Naive thymus-derived CD4-positive, alpha-beta T cell (primary cell): ENCODE data around the gene RPL19. TPM values are rescaled to one million over a fixed set of nuclear protein-coding genes. Genes with fewer than 3 reads are reported as not detected.

Experiments
- ATAC-seq: fragments of 150-1000 bp; cut with Tn5 transposase; 2 replicates; pipeline ENCODE4 v1.10.0; 2021; ENCODE audit warnings: mild to moderate bottlenecking, moderate library complexity
- CTCF ChIA-PET: fragments of 350-600 bp; sonication (Branson Sonifier 250); formaldehyde crosslinking; loops from one replicate; lab custom pipeline; 2021; ENCODE audit warnings: antibody characterized with exemption; lab: Charles Lee
- POLR2A ChIA-PET: fragments of 350-600 bp; sonication (Branson Sonifier 250); formaldehyde crosslinking; loops from one replicate; lab custom pipeline; 2021; ENCODE audit warnings: antibody characterized with exemption, inconsistent platforms; lab: Charles Lee
- DNase-seq, 9 donors: peaks; one replicate each; pipeline versions ENCODE4 v3.0.0 to v3.0.0-alpha.2; 2020 to 2022; ENCODE audit warnings: mixed read lengths in 1 of 9
- H3K27ac ChIP-seq: one replicate; pipeline ENCODE4 v1.7.0; 2013; ENCODE audit warnings: mild to moderate bottlenecking, low read depth, low read length, moderate library complexity
- H3K27me3 ChIP-seq, 2 donors: one replicate each; pipeline ENCODE4 v1.7.0; 2013; ENCODE audit warnings: low read length in 2 of 2, mild to moderate bottlenecking in 2 of 2, moderate library complexity in 2 of 2; ENCODE audit not compliant: control insufficient read depth in 2 of 2, insufficient read depth in 2 of 2
- H3K36me3 ChIP-seq, 3 experiments: 1 replicate in 2 of 3; 2 replicates in 1 of 3; pipeline ENCODE4 v1.7.0; 2013; ENCODE audit warnings: low read length in 3 of 3, mild to moderate bottlenecking in 3 of 3, moderate library complexity in 1 of 3; ENCODE audit not compliant: insufficient read depth in 3 of 3, control insufficient read depth in 2 of 3
- H3K4me1 ChIP-seq, 2 donors: one replicate each; pipeline ENCODE4 v1.7.0; 2013; ENCODE audit warnings: low read length in 2 of 2, mild to moderate bottlenecking in 2 of 2, moderate library complexity in 1 of 2; ENCODE audit not compliant: control insufficient read depth in 2 of 2, insufficient read depth in 2 of 2
- H3K4me3 ChIP-seq: 2 replicates; pipeline ENCODE4 v1.7.0; 2013; ENCODE audit warnings: mild to moderate bottlenecking, low read length
- H3K9me3 ChIP-seq, 3 experiments: 1 replicate in 2 of 3; 2 replicates in 1 of 3; pipeline ENCODE4 v1.7.0; 2013; ENCODE audit warnings: low read length in 3 of 3; ENCODE audit not compliant: control insufficient read depth in 2 of 3
- H3K27ac Mint-ChIP-seq, 9 donors: one replicate each; pipeline ENCODE4 v1.8.0; 2020 to 2022; ENCODE audit warnings: mixed read lengths in 9 of 9, mild to moderate bottlenecking in 8 of 9, moderate library complexity in 5 of 9, inconsistent platforms in 2 of 9
- H3K27me3 Mint-ChIP-seq, 5 donors: one replicate each; pipeline ENCODE4 v1.8.0; 2021 to 2022; ENCODE audit warnings: mixed read lengths in 5 of 5, mild to moderate bottlenecking in 1 of 5
- H3K36me3 Mint-ChIP-seq, 5 donors: one replicate each; pipeline ENCODE4 v1.8.0; 2020 to 2022; ENCODE audit warnings: mixed read lengths in 5 of 5, mild to moderate bottlenecking in 3 of 5, inconsistent platforms in 1 of 5
- H3K4me1 Mint-ChIP-seq, 7 donors: one replicate each; pipeline ENCODE4 v1.8.0; 2020 to 2022; ENCODE audit warnings: mixed read lengths in 7 of 7, mild to moderate bottlenecking in 3 of 7, inconsistent platforms in 1 of 7
- H3K4me3 Mint-ChIP-seq, 10 donors: one replicate each; pipeline ENCODE4 v1.8.0; 2020 to 2022; ENCODE audit warnings: mild to moderate bottlenecking in 10 of 10, mixed read lengths in 10 of 10, moderate library complexity in 6 of 10, inconsistent platforms in 2 of 10
- H3K9me3 Mint-ChIP-seq, 11 donors: one replicate each; pipeline ENCODE4 v1.8.0; 2020 to 2022; ENCODE audit warnings: mixed read lengths in 11 of 11, mild to moderate bottlenecking in 4 of 11, inconsistent platforms in 1 of 11, moderate library complexity in 1 of 11
- intact Hi-C, 2 donors: fragments of 100-400 bp; cut with micrococcal nuclease; formaldehyde crosslinking; loops; one replicate each; pipeline ENCODE4 v1.15.1; 2023
- polyA plus RNA-seq, 2 donors: library from polyadenylated mRNA; unstranded; fragments of 300-500 nt; fragmentation: Illumina TruSeq; gene quantifications; one replicate each; pipeline ENCODE4 v1.2.3, GENCODE V29; 2021
- total RNA-seq, 6 experiments: library from RNA in 5 of 6; stranded (reverse) in 5 of 6; gene quantifications; 1 replicate in 5 of 6; 2 replicates in 1 of 6; pipeline ENCODE4 v1.2.3 and lab custom pipeline; 2021 to 2026

Gene RPL19
- total and polyA plus RNA-seq, 7 experiments from 2014 or later: 1,932 to 4,957 (median 3,802) TPM

GRCh38 chr17:39173526-39174274, 26.4 kb upstream of the RPL19 start:
- intact Hi-C loops: no loop called here
- peak overlapping the region in 5 of 9 donors; percentile 8 to 63 (median 45) for H3K27ac Mint-ChIP-seq
- POLR2A ChIA-PET: interaction anchor here (0.6 to 1.6 kb wide), 3 partner anchors 8 to 275 kb away, joined by 3 to 6 read pairs (median 3); no protein-coding TSS in a partner anchor

GRCh38 chr17:39174920-39175694, 25.0 kb upstream of the RPL19 start:
- H3K36me3 Mint-ChIP-seq: peaks cover 0 to 10% (median 0%) of the 10 kb centered on the region in 5 donors
- no peak overlapping the region for H3K4me3 ChIP-seq
- no peaks in the 10 kb centered on the region for H3K9me3 Mint-ChIP-seq
- ChIA-PET CTCF (interaction anchor here (0.7 to 6.7 kb wide), 21 partner anchors 8 to 291 kb away, joined by 3 to 81 read pairs (median 4); partner anchors contain the start of gene ARL5C), POLR2A (interaction anchor here (0.6 to 1.9 kb wide), 6 partner anchors 10 to 413 kb away, joined by 3 to 8 read pairs (median 4); partner anchors contain the start of gene RPL19)
- ATAC-seq (peak; percentile 93), DNase-seq (peak; percentile 64 to 80 (median 74))
- peaks cover 12 to 29% (median 20%) of the 10 kb centered on the region in 7 donors for H3K4me1 Mint-ChIP-seq
- no peaks in the 10 kb centered on the region for H3K27me3 Mint-ChIP-seq
- H3K4me1 ChIP-seq: peaks cover 0 to 8% of the 10 kb centered on the region in 2 donors
- intact Hi-C loops: loop anchor here (1.0 kb wide), 5 partner anchors 11 to 308 kb away; no protein-coding TSS in a partner anchor
- no peak overlapping the region for H3K4me3 Mint-ChIP-seq
- H3K27ac Mint-ChIP-seq: peak overlapping the region in 3 of 9 donors; percentile 24 to 78 (median 48)
- no peak overlapping the region for H3K27ac ChIP-seq
- H3K36me3 ChIP-seq: peaks cover 0 to 17% (median 0%) of the 10 kb centered on the region in 3 experiments
- H3K9me3 ChIP-seq: no peaks in the 10 kb centered on the region
- H3K27me3 ChIP-seq: no peaks in the 10 kb centered on the region

More at GRCh38 chr17:39173526-39174274, 26.4 kb upstream of the RPL19 start:
- Histone ChIP-seq H3K4me1 (peaks cover 0 to 8% of the 10 kb centered on the region in 2 donors), H3K4me3 (no peak overlapping the region), H3K9me3 (no peaks in the 10 kb centered on the region), H3K27ac (no peak overlapping the region), H3K36me3 (peaks cover 0 to 17% (median 0%) of the 10 kb centered on the region in 3 experiments), H3K27me3 (no peaks in the 10 kb centered on the region)
- Mint-ChIP-seq H3K4me3 (no peak overlapping the region), H3K36me3 (peaks cover 0 to 10% (median 0%) of the 10 kb centered on the region in 5 donors), H3K9me3 (peaks cover 0 to 2% (median 0%) of the 10 kb centered on the region in 11 donors), H3K4me1 (peaks cover 12 to 29% (median 20%) of the 10 kb centered on the region in 7 donors), H3K27me3 (peaks cover 0 to 7% (median 0%) of the 10 kb centered on the region in 5 donors)
- DNase-seq (no peak), ATAC-seq (no peak)
- CTCF ChIA-PET: interaction anchor here (0.7 to 6.7 kb wide), 12 partner anchors 7 to 473 kb away, joined by 3 to 81 read pairs (median 6); partner anchors contain the start of gene ARL5C

DNA sequence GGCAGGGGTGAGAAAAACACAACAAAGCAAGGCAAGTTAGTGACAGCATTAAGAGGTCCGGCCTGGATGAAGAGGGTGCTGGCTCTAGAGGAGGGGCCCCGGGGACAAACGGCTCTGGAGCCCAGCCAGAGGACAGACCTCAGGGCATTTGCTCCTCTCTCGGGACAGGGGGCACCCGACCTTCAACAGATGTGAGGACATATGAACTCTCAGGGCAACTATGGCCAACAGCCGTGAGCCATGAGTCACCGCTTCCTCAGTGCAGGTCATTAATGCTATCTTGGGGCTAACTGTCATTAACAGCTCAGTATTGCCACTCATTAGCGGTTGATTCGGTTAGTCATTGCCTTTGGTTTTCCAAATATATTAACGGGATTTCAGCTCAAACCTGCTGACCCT, 24.4 kb upstream of the RPL19 start:
- Mint-ChIP-seq H3K27me3 (no peaks in the 10 kb centered on the region), H3K4me3 (no peak overlapping the region), H3K27ac (no peak overlapping the region), H3K9me3 (no peaks in the 10 kb centered on the region), H3K36me3 (peaks cover 0 to 10% (median 0%) of the 10 kb centered on the region in 5 donors), H3K4me1 (peaks cover 12 to 29% (median 20%) of the 10 kb centered on the region in 7 donors)
- Histone ChIP-seq H3K9me3 (no peaks in the 10 kb centered on the region), H3K27me3 (no peaks in the 10 kb centered on the region), H3K4me3 (no peak overlapping the region), H3K36me3 (peaks cover 0 to 17% (median 0%) of the 10 kb centered on the region in 3 experiments), H3K27ac (no peak overlapping the region), H3K4me1 (peaks cover 0 to 8% of the 10 kb centered on the region in 2 donors)
- POLR2A ChIA-PET: interaction anchor here (1.3 to 1.9 kb wide), 2 partner anchors 20 to 24 kb away, joined by 3 to 8 read pairs; partner anchors contain the start of gene RPL19
- intact Hi-C loops: loop anchor here (1.0 kb wide), 5 partner anchors 11 to 308 kb away; no protein-coding TSS in a partner anchor
- CTCF ChIA-PET: interaction anchor here (0.7 to 6.7 kb wide), 10 partner anchors 13 to 197 kb away, joined by 3 to 81 read pairs (median 4); no protein-coding TSS in a partner anchor
- DNase-seq: no peak
- ATAC-seq: no peak

GRCh38 chr17:39177256-39177655, 22.8 kb upstream of the RPL19 start:
- CTCF ChIA-PET: interaction anchor here (1.0 to 6.7 kb wide), 3 partner anchors 24 to 194 kb away, joined by 3 to 81 read pairs (median 3); no protein-coding TSS in a partner anchor
- no peaks in the 10 kb centered on the region for H3K27me3 ChIP-seq
- Mint-ChIP-seq H3K27ac (peak overlapping the region in 1 of 9 donors; percentile 65), H3K9me3 (no peaks in the 10 kb centered on the region), H3K36me3 (peaks cover 0 to 10% (median 0%) of the 10 kb centered on the region in 5 donors), H3K4me1 (peaks cover 7 to 23% (median 18%) of the 10 kb centered on the region in 7 donors), H3K27me3 (no peaks in the 10 kb centered on the region), H3K4me3 (no peak overlapping the region)
- H3K9me3 ChIP-seq: no peaks in the 10 kb centered on the region
- H3K27ac ChIP-seq: no peak overlapping the region
- intact Hi-C loops: no loop called here
- no peak for DNase-seq
- peaks cover 0 to 8% of the 10 kb centered on the region in 2 donors for H3K4me1 ChIP-seq
- POLR2A ChIA-PET: no interaction called here
- H3K4me3 ChIP-seq: no peak overlapping the region
- no peak for ATAC-seq
- peaks cover 0 to 17% (median 0%) of the 10 kb centered on the region in 3 experiments for H3K36me3 ChIP-seq

DNA sequence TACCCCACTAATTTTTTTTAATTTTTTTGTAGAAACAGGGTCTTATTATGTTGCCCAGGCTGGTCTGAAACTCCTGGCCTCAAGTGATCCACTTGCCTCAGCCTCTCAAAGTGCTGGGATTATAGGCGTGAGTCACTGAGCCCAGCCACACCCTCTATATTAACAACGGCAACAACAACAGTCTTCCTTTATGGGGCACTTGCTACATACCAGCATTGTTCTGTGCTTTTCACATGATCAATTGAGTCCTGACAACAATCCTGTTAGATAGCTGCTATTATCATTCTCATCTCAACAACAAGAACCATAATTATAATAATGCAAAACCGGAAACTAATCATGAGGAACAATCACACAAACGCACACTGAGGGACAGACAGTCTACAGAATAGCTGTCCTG, 21.5 kb upstream of the RPL19 start:
- peaks cover 0 to 20% (median 0%) of the 10 kb centered on the region in 3 experiments for H3K36me3 ChIP-seq
- DNase-seq (no peak), ATAC-seq (no peak)
- H3K27ac ChIP-seq: no peak overlapping the region
- H3K9me3 ChIP-seq: no peaks in the 10 kb centered on the region
- ChIA-PET CTCF (interaction anchor here (0.6 to 6.7 kb wide), 6 partner anchors 12 to 1708 kb away, joined by 3 to 81 read pairs (median 3); partner anchors contain the start of gene ARL5C), POLR2A (no interaction called here)
- Mint-ChIP-seq H3K27ac (no peak overlapping the region), H3K4me1 (peaks cover 1 to 13% (median 5%) of the 10 kb centered on the region in 7 donors), H3K9me3 (no peaks in the 10 kb centered on the region), H3K36me3 (peaks cover 4 to 19% (median 9%) of the 10 kb centered on the region in 5 donors), H3K4me3 (no peak overlapping the region), H3K27me3 (no peaks in the 10 kb centered on the region)
- peaks cover 0 to under 1% of the 10 kb centered on the region in 2 donors for H3K4me1 ChIP-seq
- no peaks in the 10 kb centered on the region for H3K27me3 ChIP-seq
- H3K4me3 ChIP-seq: no peak overlapping the region
- intact Hi-C loops: no loop called here

- Histone ChIP-seq H3K4me1 (no peaks in the 10 kb centered on the region), H3K27me3 (no peaks in the 10 kb centered on the region), H3K27ac (no peak overlapping the region), H3K4me3 (no peak overlapping the region), H3K36me3 (peaks cover 0 to 44% (median 0%) of the 10 kb centered on the region in 3 experiments), H3K9me3 (no peaks in the 10 kb centered on the region)
- Mint-ChIP-seq H3K4me3 (no peak overlapping the region), H3K27me3 (no peaks in the 10 kb centered on the region), H3K27ac (no peak overlapping the region), H3K4me1 (peaks cover 0 to 5% (median 0%) of the 10 kb centered on the region in 7 donors), H3K36me3 (peaks cover 5 to 27% (median 11%) of the 10 kb centered on the region in 5 donors), H3K9me3 (no peaks in the 10 kb centered on the region)
- ATAC-seq (no peak), DNase-seq (no peak)
- CTCF ChIA-PET: no interaction called here
- POLR2A ChIA-PET: no interaction called here
- intact Hi-C loops: no loop called here
Observed at GRCh38 chr17:39181303-39181702, 18.8 kb upstream of the RPL19 start.
